H1 (cell line): Measurements from ENCODE around the gene SELENOO. TPM values are rescaled to one million over a fixed set of nuclear protein-coding genes. Genes with fewer than 3 reads are reported as not detected.

Experiments used
- CTCF ChIA-PET: fragments of 300-600 bp; sonication (Branson Sonifier 250); formaldehyde crosslinking; loops from one replicate; lab custom pipeline; 2021; ENCODE audit not compliant: partially characterized antibody; lab: Charles Lee
- POLR2A ChIA-PET: fragments of 300-600 bp; sonication (Branson Sonifier 250); formaldehyde crosslinking; loops from one replicate; lab custom pipeline; 2021; ENCODE audit warnings: inconsistent platforms; ENCODE audit not compliant: partially characterized antibody; lab: Charles Lee
- DNase-seq, 2 experiments: peaks; one replicate each; pipeline versions ENCODE4 v3.0.0 to v3.0.0-alpha.2; 2010 to 2022; ENCODE audit warnings: low spot score in 2 of 2, low read depth in 1 of 2, mixed read lengths in 1 of 2
- FAIRE-seq: peaks from 2 replicates; lab custom pipeline; 2011; peaks lifted over from hg19 to GRCh38; lab: Jason Lieb, UNC
- H2AFZ ChIP-seq: 2 replicates; pipeline ENCODE4 v1.8.1; 2012; ENCODE audit warnings: low read length, inconsistent platforms
- H2AK5ac ChIP-seq: 2 replicates; pipeline ENCODE4 v1.6.1; 2013; ENCODE audit warnings: low read depth, low read length
- H2BK120ac ChIP-seq: replicated peaks from 2 replicates; pipeline ENCODE3; 2013; ENCODE audit warnings: low read depth, low read length, inconsistent platforms
- H2BK12ac ChIP-seq: 2 replicates; pipeline ENCODE4 v1.6.1; 2013; ENCODE audit warnings: low read depth, low read length
- H2BK15ac ChIP-seq: 2 replicates; pipeline ENCODE4 v1.6.1; 2013; ENCODE audit warnings: low read length
- H2BK20ac ChIP-seq: 2 replicates; pipeline ENCODE4 v1.6.1; 2013; ENCODE audit warnings: low read length
- H2BK5ac ChIP-seq: 2 replicates; pipeline ENCODE4 v1.6.1; 2013; ENCODE audit warnings: low read depth, low read length
- H3K14ac ChIP-seq: 2 replicates; pipeline ENCODE4 v1.6.1; 2013; ENCODE audit warnings: inconsistent platforms; ENCODE audit not compliant: insufficient read length
- H3K18ac ChIP-seq: 2 replicates; pipeline ENCODE4 v1.6.1; 2013; ENCODE audit warnings: low read length; ENCODE audit errors: extremely low read depth
- H3K23ac ChIP-seq: 2 replicates; pipeline ENCODE4 v1.6.1; 2013; ENCODE audit warnings: inconsistent platforms; ENCODE audit not compliant: insufficient read length
- H3K23me2 ChIP-seq: 2 replicates; pipeline ENCODE4 v1.6.1; 2013; ENCODE audit warnings: low read depth, low read length
- H3K27ac ChIP-seq: 2 replicates; pipeline ENCODE4 v1.6.1; 2011; ENCODE audit warnings: low read depth, low read length, inconsistent platforms
- H3K27me3 ChIP-seq, 4 experiments: replicated peaks in 1 of 4; 1 replicate in 1 of 4; 2 replicates in 3 of 4; pipeline versions ENCODE4 v1.6.1 to v1.8.1; 2011 to 2013; ENCODE audit warnings: low read length in 3 of 4, mild to moderate bottlenecking in 3 of 4, inconsistent platforms in 2 of 4, mixed read lengths in 2 of 4, moderate library complexity in 1 of 4; ENCODE audit not compliant: control insufficient read depth in 3 of 4, insufficient read depth in 3 of 4; ENCODE audit errors: extremely low read depth in 1 of 4
- H3K36me3 ChIP-seq, 4 experiments: 2 replicates each; pipeline versions ENCODE4 v1.6.1 to v1.8.1; 2011 to 2013; ENCODE audit warnings: mild to moderate bottlenecking in 4 of 4, low read length in 3 of 4, moderate library complexity in 2 of 4, control low read depth in 1 of 4, inconsistent platforms in 1 of 4; ENCODE audit not compliant: insufficient read depth in 4 of 4, control insufficient read depth in 2 of 4
- H3K4ac ChIP-seq: replicated peaks from 2 replicates; pipeline ENCODE3; 2013; ENCODE audit warnings: low read length, low read depth, mixed read lengths, inconsistent platforms; ENCODE audit not compliant: insufficient read length
- H3K4me1 ChIP-seq, 4 experiments: replicated peaks in 1 of 4; 1 replicate in 1 of 4; 2 replicates in 3 of 4; pipeline versions ENCODE4 v1.6.1 to v1.8.1; 2011 to 2013; ENCODE audit warnings: low read length in 3 of 4, inconsistent platforms in 2 of 4, mixed read lengths in 1 of 4; ENCODE audit not compliant: insufficient read depth in 4 of 4, control insufficient read depth in 3 of 4
- H3K4me2 ChIP-seq, 2 experiments: 2 replicates each; pipeline versions ENCODE4 v1.6.1 to v1.8.1; 2011 to 2013; ENCODE audit warnings: low read depth in 2 of 2, low read length in 2 of 2, control low read depth in 1 of 2, inconsistent platforms in 1 of 2, mild to moderate bottlenecking in 1 of 2; ENCODE audit not compliant: insufficient read depth in 1 of 2
- H3K4me3 ChIP-seq, 4 experiments: fragments of 200-600, 300-600 bp in 1 of 4; sonication (generic), shearing (Covaris generic), sonication (Bioruptor Twin) in 1 of 4; 2 replicates each; pipeline versions ENCODE4 v1.5.1 to v1.8.1; 2011 to 2016; ENCODE audit warnings: low read length in 4 of 4, low read depth in 3 of 4, control low read depth in 2 of 4, inconsistent platforms in 2 of 4, mild to moderate bottlenecking in 2 of 4, mixed read lengths in 1 of 4, moderate library complexity in 1 of 4; ENCODE audit not compliant: insufficient read depth in 2 of 4; ENCODE audit errors: extremely low read depth in 1 of 4
- H3K56ac ChIP-seq: replicated peaks from 2 replicates; pipeline ENCODE3; 2013; ENCODE audit warnings: low read depth, mild to moderate bottlenecking, mixed read lengths, low read length, inconsistent platforms; ENCODE audit not compliant: insufficient read length
- H3K79me1 ChIP-seq: 2 replicates; pipeline ENCODE4 v1.6.1; 2013; ENCODE audit warnings: low read depth, low read length, control low read depth
- H3K79me2 ChIP-seq, 2 experiments: 2 replicates each; pipeline versions ENCODE4 v1.6.1 to v1.8.1; 2012 to 2013; ENCODE audit warnings: low read length in 2 of 2, mild to moderate bottlenecking in 2 of 2, inconsistent platforms in 1 of 2; ENCODE audit not compliant: insufficient read depth in 2 of 2, control insufficient read depth in 1 of 2
- H3K9ac ChIP-seq, 4 experiments: replicated peaks in 1 of 4; 1 replicate in 1 of 4; 2 replicates in 3 of 4; pipeline versions ENCODE4 v1.6.1 to v1.8.1; 2011 to 2013; ENCODE audit warnings: low read depth in 3 of 4, low read length in 3 of 4, control low read depth in 2 of 4, mild to moderate bottlenecking in 2 of 4, moderate library complexity in 2 of 4, inconsistent platforms in 1 of 4; ENCODE audit errors: extremely low read depth in 1 of 4
- H3K9me3 ChIP-seq, 2 experiments: 2 replicates each; pipeline versions ENCODE4 v1.6.1 to v1.8.1; 2012 to 2013; ENCODE audit warnings: mild to moderate bottlenecking in 2 of 2, moderate library complexity in 2 of 2, control low read depth in 1 of 2, inconsistent platforms in 1 of 2, low read depth in 1 of 2, low read length in 1 of 2, mixed read lengths in 1 of 2; ENCODE audit not compliant: insufficient read depth in 2 of 2
- H4K20me1 ChIP-seq, 2 experiments: replicated peaks in 1 of 2; 2 replicates each; pipeline versions ENCODE3 to v1.8.1; 2011 to 2013; ENCODE audit warnings: inconsistent platforms in 2 of 2, low read length in 2 of 2, mild to moderate bottlenecking in 1 of 2; ENCODE audit not compliant: insufficient read depth in 2 of 2, control insufficient read depth in 1 of 2
- H4K5ac ChIP-seq: 2 replicates; pipeline ENCODE4 v1.6.1; 2013; ENCODE audit warnings: low read length, low read depth, mixed read lengths, inconsistent platforms; ENCODE audit not compliant: insufficient read length
- H4K8ac ChIP-seq: 2 replicates; pipeline ENCODE4 v1.8.0; 2013; ENCODE audit warnings: mild to moderate bottlenecking, moderate library complexity, low read length, inconsistent platforms; ENCODE audit not compliant: insufficient read depth; ENCODE audit errors: extremely low read depth
- H4K91ac ChIP-seq: replicated peaks from 2 replicates; pipeline ENCODE3; 2013; ENCODE audit warnings: low read length, mixed read lengths, inconsistent platforms; ENCODE audit not compliant: insufficient read length
- ASH2L ChIP-seq: fragments of 200-600, 300-600 bp; sonication (generic); IDR thresholded peaks from one replicate; pipeline ENCODE4 v1.7.1; 2017; ENCODE audit warnings: low read length
- CBX5 ChIP-seq: fragments of 300-800, 300-1000 bp; sonication (generic); IDR thresholded peaks from 2 replicates; pipeline ENCODE4 v1.7.1; 2016; ENCODE audit warnings: antibody characterized with exemption, low read length, low read depth
- EZH2 ChIP-seq: fragments of 200-600 bp; sonication (generic); IDR thresholded peaks from 2 replicates; pipeline ENCODE4 v1.7.1; 2012; ENCODE audit warnings: low read depth, mild to moderate bottlenecking, moderate library complexity, low read length, inconsistent platforms; ENCODE audit not compliant: severe bottlenecking
- GTF2F1 ChIP-seq: IDR thresholded peaks from 2 replicates; pipeline ENCODE4 v1.6.1; 2012; ENCODE audit warnings: low read depth, low read length, improper control_type of control experiment, borderline replicate concordance
- KDM4A ChIP-seq: IDR thresholded peaks from one replicate; pipeline ENCODE4 v1.7.1; 2012; ENCODE audit warnings: low read depth, mild to moderate bottlenecking, moderate library complexity, low read length, inconsistent platforms; ENCODE audit not compliant: severe bottlenecking
- MAX ChIP-seq: IDR thresholded peaks from 2 replicates; pipeline ENCODE4 v1.6.1; 2012; ENCODE audit warnings: inconsistent platforms
- SIN3A ChIP-seq, 2 experiments: IDR thresholded peaks in 1 of 2; conservative IDR thresholded peaks in 1 of 2; 2 replicates each; pipeline ENCODE4 v1.6.1; 2011 to 2012; ENCODE audit warnings: low read length in 2 of 2, improper control_type of control experiment in 1 of 2, low read depth in 1 of 2, mild to moderate bottlenecking in 1 of 2
- SIX5 ChIP-seq: IDR thresholded peaks from 2 replicates; pipeline ENCODE4 v1.6.1; 2011; ENCODE audit warnings: mild to moderate bottlenecking, low read depth, low read length
- SP2 ChIP-seq: IDR thresholded peaks from 2 replicates; pipeline ENCODE4 v1.6.1; 2012; ENCODE audit warnings: mild to moderate bottlenecking, low read length, inconsistent platforms
- TAF1 ChIP-seq: IDR thresholded peaks from 2 replicates; pipeline ENCODE4 v1.6.1; 2011; ENCODE audit warnings: mild to moderate bottlenecking, low read depth, low read length
- ZNF274 ChIP-seq: IDR thresholded peaks from 2 replicates; pipeline ENCODE4 v1.7.0; 2012; ENCODE audit warnings: low read length, borderline replicate concordance; ENCODE audit errors: extremely low read depth
- WGBS, 2 experiments: shearing (Covaris generic) in 1 of 2; methylation state at CpG; one replicate each; pipeline versions ENCODE4 v1.1.6 to v1.1.7; 2013 to 2015; ENCODE audit warnings: low lambda C conversion rate in 2 of 2, mixed read lengths in 2 of 2, inconsistent platforms in 1 of 2, low coverage in 1 of 2, missing lambda C conversion rate in 1 of 2; ENCODE audit not compliant: insufficient replicate concordance in 2 of 2, insufficient coverage in 1 of 2, insufficient read length in 1 of 2; ENCODE audit errors: extremely low coverage in 1 of 2, missing lambda C conversion rate in 1 of 2; 5-methylcytosine and 5-hydroxymethylcytosine counted together
- polyA plus RNA-seq, 7 experiments: library from polyadenylated mRNA; depleted of rRNA in 3 of 7; stranded (reverse) in 5 of 7; unstranded in 2 of 7; fragments of >200 nt in 5 of 7; fragments of 200-250 nt in 2 of 7; gene quantifications; 1 replicate in 5 of 7; 2 replicates in 1 of 7; 4 replicates in 1 of 7; pipeline versions ENCODE4 v1.2.1 to v1.2.3, GENCODE V29; 2011 to 2013; ENCODE audit warnings: missing spikeins in 2 of 7, mixed read lengths in 2 of 7
- total RNA-seq: library from RNA; stranded (reverse); fragmentation: NEBNext Ultra II Directional; extraction: Animal tissue kit (Norgen Biotek cat#: 25700); gene quantifications from 2 replicates; pipeline ENCODE4 v1.2.1, GENCODE V29; 2021

Gene SELENOO
- total and polyA plus RNA-seq, 2 of the 8 experiments (the other 6 are each of a cell fraction or from before 2014, with no cell fraction given): 18.6 to 25.1 TPM

- no peak overlapping the region for H2BK120ac ChIP-seq
- no peak overlapping the region for H3K18ac ChIP-seq
- H2BK5ac ChIP-seq: no peak overlapping the region
- H3K4ac ChIP-seq: no peak overlapping the region
- CTCF ChIA-PET: interaction anchor here (0.7 to 8.7 kb wide), 6 partner anchors 8 to 171 kb away, joined by 3 to 77 read pairs (median 4); no protein-coding TSS in a partner anchor
- H2AFZ ChIP-seq: no peak overlapping the region
- TF ChIP-seq CBX5: no peak
- TF ChIP-seq KDM4A: no peak
- TF ChIP-seq SIX5: no peak
- no peak for TF ChIP-seq GTF2F1
- TF ChIP-seq ASH2L: no peak
- no peak for TF ChIP-seq SIN3A (conservative IDR thresholded peaks at IDR 0.05 in 1 of 2, IDR thresholded peaks at IDR 0.05 in 1 of 2; ENCODE audit: low read depth in 1 of 2, low read length in 2 of 2)
- no peak for TF ChIP-seq ZNF274
- TF ChIP-seq SP2: no peak
- TF ChIP-seq TAF1: no peak
- TF ChIP-seq EZH2: no peak
- no peak for TF ChIP-seq MAX
- no peak overlapping the region for H3K4me2 ChIP-seq
- peaks cover 0 to 11% (median 3%) of the 10 kb centered on the region in 4 experiments; a peak in 6 of 7 replicates for H3K4me1 ChIP-seq
- no peak overlapping the region for H2BK20ac ChIP-seq
- no peaks in the 10 kb centered on the region; a peak in 1 of 8 replicates for H3K36me3 ChIP-seq
- no peak overlapping the region for H3K27ac ChIP-seq
- no peaks in the 10 kb centered on the region; a peak in 1 of 4 replicates for H3K9me3 ChIP-seq
- H2BK15ac ChIP-seq: no peak overlapping the region
- peaks cover 21% of the 10 kb centered on the region for H3K79me1 ChIP-seq
- peaks cover 4 to 27% of the 10 kb centered on the region in 2 experiments for H4K20me1 ChIP-seq
- peaks cover under 1 to 41% of the 10 kb centered on the region in 2 experiments; a peak in 3 of 4 replicates for H3K79me2 ChIP-seq
- H4K91ac ChIP-seq: no peak overlapping the region
- H3K4me3 ChIP-seq: no peak overlapping the region
- POLR2A ChIA-PET: interaction anchor here (0.7 to 1.0 kb wide), 2 partner anchors 42 to 288 kb away, joined by 3 to 4 read pairs; no protein-coding TSS in a partner anchor
- 92% methylated on average over 9 of the region's 9 CpGs; no CpG with 5 or more reads in 1 of the 2 experiments for WGBS, 2 experiments
- H3K14ac ChIP-seq: no peak overlapping the region
- H3K9ac ChIP-seq: no peak overlapping the region
- H2AK5ac ChIP-seq: no peak overlapping the region
- H4K5ac ChIP-seq: no peak overlapping the region
- no peaks in the 10 kb centered on the region for H3K27me3 ChIP-seq
- H3K23ac ChIP-seq: no peak overlapping the region
- H3K56ac ChIP-seq: no peak overlapping the region
- FAIRE-seq: no peak
- no peak overlapping the region for H4K8ac ChIP-seq
- H2BK12ac ChIP-seq: no peak overlapping the region
- 0 out of 2 replicates have a peak, but pooled peaks cover 2% of the 10 kb centered on the region for H3K23me2 ChIP-seq
- DNase-seq: no peak
Measured at GRCh38 chr22:50238755-50239154, 37.9 kb downstream of the SELENOO start.
